ENCODE measurements around the gene COL5A1.

The COL5A1 gene

DNA sequence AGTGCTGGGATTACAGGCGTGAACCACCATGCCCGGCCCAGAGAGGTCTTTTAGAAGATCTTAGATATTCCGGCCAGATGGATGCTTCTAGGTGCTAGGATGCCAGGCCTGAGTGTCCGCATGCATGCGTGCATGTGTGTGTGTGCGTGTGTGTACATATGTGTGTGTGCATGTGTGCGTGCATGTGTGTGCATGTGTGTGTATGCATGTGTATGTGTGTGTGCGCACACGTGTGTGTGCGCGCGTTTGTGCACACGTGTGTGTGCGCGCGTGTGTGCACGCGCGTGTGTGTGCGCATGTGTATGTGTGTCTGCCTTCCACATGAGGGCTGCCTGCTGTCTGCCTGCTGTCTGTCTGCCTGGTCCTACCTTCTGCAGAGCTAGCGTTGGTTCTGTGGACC is 151.0 kb downstream of the COL5A1 start:
- no peak for DNase-seq (ENCODE audit: low read depth, low spot score)
- TF ChIP-seq FOXP2 (optimal IDR thresholded peaks at IDR 0.05; ENCODE audit: control extremely low read depth, extremely low read length, insufficient read depth) (no peak), EZH2 (IDR thresholded peaks at IDR 0.05) (no peak), POLR2AphosphoS5 (IDR thresholded peaks at IDR 0.05; ENCODE audit: borderline replicate concordance, low read depth, low read length) (no peak)
- no peaks in the 10 kb centered on the region for H3K36me3 ChIP-seq (ENCODE audit: insufficient read depth, low read length)

DNA sequence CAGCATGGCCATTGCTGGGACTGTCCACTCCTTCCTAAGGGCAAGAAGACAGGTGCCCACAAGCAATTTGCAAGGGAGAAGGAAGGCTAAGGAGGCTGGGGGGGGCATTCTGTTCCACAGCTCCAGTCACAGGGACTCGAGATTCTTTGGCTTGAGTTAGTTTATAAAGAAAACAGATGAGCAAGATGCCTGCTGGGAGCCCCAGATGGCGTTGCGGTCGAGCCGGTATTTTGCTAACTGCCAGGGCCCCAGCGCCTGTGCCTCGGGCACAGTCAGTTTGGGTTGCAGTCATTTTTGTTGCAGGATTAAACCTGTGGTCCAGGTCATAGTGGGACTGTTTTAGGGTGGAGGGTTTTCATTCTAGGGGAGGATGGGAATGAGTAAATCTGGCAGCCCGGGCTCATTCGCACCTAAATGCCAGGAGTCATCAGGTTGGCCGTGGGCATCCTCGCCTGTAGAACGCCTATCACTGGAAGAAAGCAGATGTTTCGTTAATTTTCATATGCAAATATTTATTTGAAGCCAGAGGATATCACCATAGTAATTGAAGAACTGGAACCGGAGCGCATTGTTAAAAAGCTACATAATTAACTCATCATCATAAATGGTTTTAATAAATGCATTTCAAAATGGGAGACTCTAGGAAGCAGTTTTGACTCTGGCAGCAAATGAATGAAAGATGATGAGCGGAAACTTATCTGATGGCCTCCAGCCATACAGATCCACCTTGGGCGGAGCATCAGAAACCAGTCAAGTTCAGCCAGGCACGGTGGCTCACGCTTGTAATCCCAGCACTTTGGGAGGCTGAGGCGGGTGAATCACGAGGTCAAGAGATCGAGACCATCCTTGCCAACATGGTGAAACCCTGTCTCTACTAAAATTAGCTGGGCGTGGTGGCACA is 151.9 kb downstream of the COL5A1 start:
- Histone ChIP-seq H3K27ac (peak overlapping the region; percentile 84), H3K9ac (ENCODE audit: insufficient read length) (no peak overlapping the region), H3K9me3 (ENCODE audit: low read depth, low read length) (no peaks in the 10 kb centered on the region), H3K4me3 (peak overlapping the region; percentile 55), H3K36me3 (ENCODE audit: insufficient read depth, low read length) (no peaks in the 10 kb centered on the region; the same call in 1 of the 2 replicates)
- no peak for DNase-seq (ENCODE audit: low read depth, low spot score)
- TF ChIP-seq POLR2AphosphoS5 (IDR thresholded peaks at IDR 0.05; ENCODE audit: borderline replicate concordance, low read depth, low read length) (no peak), FOXP2 (optimal IDR thresholded peaks at IDR 0.05; ENCODE audit: control extremely low read depth, extremely low read length, insufficient read depth) (peak; percentile 35), EZH2 (IDR thresholded peaks at IDR 0.05) (no peak)

More for the DNA sequence above, 151.0 kb downstream of the COL5A1 start:
- no peaks in the 10 kb centered on the region for H3K9me3 ChIP-seq (ENCODE audit: low read depth, low read length)
- no peak overlapping the region for H3K9ac ChIP-seq (ENCODE audit: insufficient read length)
- H3K27ac ChIP-seq = peak overlapping the region; percentile 84; the same call in 1 of the 2 replicates
- no peak overlapping the region for H3K4me3 ChIP-seq

- peak overlapping the region; percentile 84 for H3K27ac ChIP-seq
- TF ChIP-seq POLR2AphosphoS5 (IDR thresholded peaks at IDR 0.05; ENCODE audit: borderline replicate concordance, low read depth, low read length) = no peak
Measured at GRCh38 chr9:134794663-134795370, 153.2 kb downstream of the COL5A1 start.

DNA sequence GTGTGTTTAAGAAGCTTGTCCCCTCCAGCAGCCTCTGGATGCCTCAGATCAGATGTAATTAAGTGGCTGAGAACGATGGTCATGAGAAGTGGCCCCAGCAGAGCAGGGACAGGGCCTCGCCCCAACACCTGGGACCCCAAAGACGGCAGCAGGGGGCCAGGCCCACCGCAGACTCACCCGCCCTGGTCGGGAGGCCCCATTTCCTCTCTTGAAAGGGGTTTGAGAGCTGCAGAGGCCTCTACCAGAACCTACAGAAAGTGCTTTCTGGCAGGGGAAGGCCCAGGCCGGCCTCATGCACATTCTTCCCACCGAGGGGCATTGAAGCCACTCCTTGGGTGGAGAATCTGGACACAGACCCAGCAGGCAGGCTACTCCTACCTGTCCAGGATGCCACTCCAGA is 153.8 kb downstream of the COL5A1 start:
- Histone ChIP-seq H3K36me3 (ENCODE audit: insufficient read depth, low read length) (no peaks in the 10 kb centered on the region; the same call in 1 of the 2 replicates), H3K9me3 (ENCODE audit: low read depth, low read length) (no peaks in the 10 kb centered on the region), H3K9ac (ENCODE audit: insufficient read length) (no peak overlapping the region), H3K4me3 (no peak overlapping the region), H3K27ac (no peak overlapping the region)
- DNase-seq (ENCODE audit: low read depth, low spot score) = no peak
- no peak for TF ChIP-seq POLR2AphosphoS5 (IDR thresholded peaks at IDR 0.05; ENCODE audit: borderline replicate concordance, low read depth, low read length)
- TF ChIP-seq EZH2 (IDR thresholded peaks at IDR 0.05) = no peak
- TF ChIP-seq FOXP2 (optimal IDR thresholded peaks at IDR 0.05; ENCODE audit: control extremely low read depth, extremely low read length, insufficient read depth) = no peak

More at GRCh38 chr9:134794663-134795370, 153.2 kb downstream of the COL5A1 start:
- Histone ChIP-seq H3K9ac (ENCODE audit: insufficient read length) (no peak overlapping the region), H3K4me3 (peak overlapping the region; percentile 55), H3K9me3 (ENCODE audit: low read depth, low read length) (no peaks in the 10 kb centered on the region), H3K36me3 (ENCODE audit: insufficient read depth, low read length) (no peaks in the 10 kb centered on the region; the same call in 1 of the 2 replicates)
- no peak for DNase-seq (ENCODE audit: low read depth, low spot score)

DNA sequence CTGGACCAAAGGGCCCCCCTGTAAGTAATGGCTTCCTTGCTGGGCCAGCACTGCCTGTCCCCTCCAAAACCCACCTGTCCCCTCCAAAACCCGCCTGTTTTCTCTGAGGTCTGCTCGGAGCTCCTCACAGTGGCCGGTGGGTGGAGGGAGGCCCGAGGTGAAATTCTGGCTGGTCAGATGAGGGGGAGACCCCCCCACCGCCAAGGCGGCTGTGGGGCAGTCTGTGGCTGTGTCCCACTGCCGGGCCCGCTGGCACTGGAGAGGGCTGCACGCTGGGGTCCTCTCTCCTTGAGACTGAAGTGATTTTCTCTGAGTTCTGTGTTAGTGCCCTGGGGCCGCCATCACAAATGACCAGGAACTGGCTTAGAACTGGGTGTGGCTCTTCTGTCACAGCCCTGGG is 155.3 kb downstream of the COL5A1 start:
- no peak for TF ChIP-seq EZH2 (IDR thresholded peaks at IDR 0.05)
- TF ChIP-seq FOXP2 (optimal IDR thresholded peaks at IDR 0.05; ENCODE audit: control extremely low read depth, extremely low read length, insufficient read depth) = no peak
- TF ChIP-seq POLR2AphosphoS5 (IDR thresholded peaks at IDR 0.05; ENCODE audit: borderline replicate concordance, low read depth, low read length) = no peak
- Histone ChIP-seq H3K27ac (no peak overlapping the region), H3K4me3 (no peak overlapping the region), H3K9ac (ENCODE audit: insufficient read length) (no peak overlapping the region), H3K9me3 (ENCODE audit: low read depth, low read length) (no peaks in the 10 kb centered on the region), H3K36me3 (ENCODE audit: insufficient read depth, low read length) (no peaks in the 10 kb centered on the region; the same call in 1 of the 2 replicates)
- DNase-seq (ENCODE audit: low read depth, low spot score) = no peak

- no peak for DNase-seq (ENCODE audit: low read depth, low spot score)
- Histone ChIP-seq H3K9me3 (ENCODE audit: low read depth, low read length) (no peaks in the 10 kb centered on the region), H3K9ac (ENCODE audit: insufficient read length) (no peak overlapping the region), H3K4me3 (no peak overlapping the region), H3K36me3 (ENCODE audit: insufficient read depth, low read length) (no peaks in the 10 kb centered on the region; the same call in 1 of the 2 replicates), H3K27ac (no peak overlapping the region)
- TF ChIP-seq FOXP2 (optimal IDR thresholded peaks at IDR 0.05; ENCODE audit: control extremely low read depth, extremely low read length, insufficient read depth) (no peak), EZH2 (IDR thresholded peaks at IDR 0.05) (no peak), POLR2AphosphoS5 (IDR thresholded peaks at IDR 0.05; ENCODE audit: borderline replicate concordance, low read depth, low read length) (no peak)
Measured at GRCh38 chr9:134800791-134801339, 159.3 kb downstream of the COL5A1 start.

- Histone ChIP-seq H3K36me3 (ENCODE audit: insufficient read depth, low read length) (no peaks in the 10 kb centered on the region; the same call in 1 of the 2 replicates), H3K9ac (ENCODE audit: insufficient read length) (no peak overlapping the region), H3K9me3 (ENCODE audit: low read depth, low read length) (no peaks in the 10 kb centered on the region), H3K4me3 (no peak overlapping the region), H3K27ac (no peak overlapping the region)
- no peak for TF ChIP-seq EZH2 (IDR thresholded peaks at IDR 0.05)
- TF ChIP-seq POLR2AphosphoS5 (IDR thresholded peaks at IDR 0.05; ENCODE audit: borderline replicate concordance, low read depth, low read length) = no peak
- no peak for TF ChIP-seq FOXP2 (optimal IDR thresholded peaks at IDR 0.05; ENCODE audit: control extremely low read depth, extremely low read length, insufficient read depth)
- DNase-seq (ENCODE audit: low read depth, low spot score) = no peak
Measured at GRCh38 chr9:134802216-134802795, 160.7 kb downstream of the COL5A1 start.

DNA sequence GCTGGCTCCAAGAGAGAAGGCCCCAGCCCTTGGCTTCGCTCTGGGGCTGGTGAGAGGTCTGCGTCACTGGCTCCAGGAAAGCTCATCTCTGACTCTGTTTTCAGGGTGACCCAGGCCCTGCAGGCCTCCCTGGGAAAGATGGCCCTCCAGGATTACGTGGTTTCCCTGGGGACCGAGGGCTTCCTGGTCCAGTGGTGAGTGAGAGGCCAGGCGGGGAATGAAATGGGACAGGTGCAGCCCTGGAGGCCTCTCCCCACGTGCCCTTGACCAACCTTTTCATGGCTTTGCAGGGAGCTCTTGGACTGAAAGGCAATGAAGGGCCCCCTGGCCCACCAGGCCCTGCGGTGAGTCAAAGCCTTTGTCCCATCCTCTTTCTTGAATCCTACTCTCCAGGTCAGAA is 163.3 kb downstream of the COL5A1 start:
- no peak overlapping the region for H3K27ac ChIP-seq
- no peak overlapping the region for H3K9ac ChIP-seq (ENCODE audit: insufficient read length)
- no peaks in the 10 kb centered on the region for H3K9me3 ChIP-seq (ENCODE audit: low read depth, low read length)
- TF ChIP-seq EZH2 (IDR thresholded peaks at IDR 0.05) (no peak), FOXP2 (optimal IDR thresholded peaks at IDR 0.05; ENCODE audit: control extremely low read depth, extremely low read length, insufficient read depth) (no peak), POLR2AphosphoS5 (IDR thresholded peaks at IDR 0.05; ENCODE audit: borderline replicate concordance, low read depth, low read length) (no peak)
- H3K36me3 ChIP-seq (ENCODE audit: insufficient read depth, low read length) = no peaks in the 10 kb centered on the region
- no peak overlapping the region for H3K4me3 ChIP-seq
- no peak for DNase-seq (ENCODE audit: low read depth, low spot score)

Measured in SK-N-MC (cell line).